HUES64 (cell line): ENCODE measurements around the gene MBD3L2B.
"Not testable (repeated sequence)": the region's sequence is repeated elsewhere in the genome, so short reads cannot be mapped to it uniquely, and the experiment has no call there.

ENCODE experiments used
- H3K27ac ChIP-seq: 2 replicates; pipeline ENCODE4 v1.7.0; 2013; ENCODE audit warnings: low read depth, low read length, inconsistent platforms
- H3K27me3 ChIP-seq: 2 replicates; pipeline ENCODE4 v1.6.1; 2013; ENCODE audit warnings: mild to moderate bottlenecking, low read length; ENCODE audit not compliant: insufficient read depth
- H3K36me3 ChIP-seq: 2 replicates; pipeline ENCODE4 v1.6.1; 2013; ENCODE audit warnings: mild to moderate bottlenecking, low read length; ENCODE audit not compliant: insufficient read depth
- H3K4me1 ChIP-seq: 2 replicates; pipeline ENCODE4 v1.6.1; 2013; ENCODE audit warnings: mild to moderate bottlenecking, low read length, moderate library complexity; ENCODE audit not compliant: insufficient read depth
- H3K4me3 ChIP-seq: 2 replicates; pipeline ENCODE4 v1.5.1; 2013; ENCODE audit warnings: mild to moderate bottlenecking, low read length, moderate library complexity
- H3K9ac ChIP-seq: 2 replicates; pipeline ENCODE4 v1.6.1; 2013; ENCODE audit warnings: mild to moderate bottlenecking, low read depth, low read length
- H3K9me3 ChIP-seq: 2 replicates; pipeline ENCODE4 v1.6.1; 2013; ENCODE audit warnings: low read depth, low read length; ENCODE audit not compliant: insufficient read depth
- WGBS: fragments of 150-250, 120-280 bp; methylation state at CpG from one replicate; pipeline ENCODE4 v1.1.7; 2013; ENCODE audit warnings: missing lambda C conversion rate; 5-methylcytosine and 5-hydroxymethylcytosine counted together

Gene MBD3L2B

DNA sequence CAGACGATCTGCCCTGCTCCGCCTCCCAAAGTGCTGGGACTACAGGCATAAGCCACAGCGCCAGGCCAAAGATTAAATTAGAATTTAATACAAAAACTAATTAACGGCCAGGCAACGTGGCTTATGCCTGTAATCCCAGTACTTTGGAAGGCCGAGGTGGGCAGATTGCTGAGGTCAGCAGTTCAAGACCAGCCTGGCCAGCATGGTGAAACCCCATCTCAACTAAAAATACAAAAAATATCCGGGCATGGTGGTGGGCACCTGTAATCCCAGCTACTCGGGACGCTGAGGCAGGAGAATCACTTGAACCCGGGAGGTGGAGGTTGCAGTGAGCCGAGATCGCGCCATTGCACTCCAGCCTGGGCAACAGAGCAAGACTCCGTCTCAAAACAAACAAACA is 34.4 kb upstream of the MBD3L2B start:
- not testable (repeated sequence) for H3K36me3 ChIP-seq, H3K9ac ChIP-seq, H3K27ac ChIP-seq, H3K4me3 ChIP-seq, H3K27me3 ChIP-seq, H3K9me3 ChIP-seq, H3K4me1 ChIP-seq
- WGBS = 94% methylated on average over 9 of the region's 14 CpGs

DNA sequence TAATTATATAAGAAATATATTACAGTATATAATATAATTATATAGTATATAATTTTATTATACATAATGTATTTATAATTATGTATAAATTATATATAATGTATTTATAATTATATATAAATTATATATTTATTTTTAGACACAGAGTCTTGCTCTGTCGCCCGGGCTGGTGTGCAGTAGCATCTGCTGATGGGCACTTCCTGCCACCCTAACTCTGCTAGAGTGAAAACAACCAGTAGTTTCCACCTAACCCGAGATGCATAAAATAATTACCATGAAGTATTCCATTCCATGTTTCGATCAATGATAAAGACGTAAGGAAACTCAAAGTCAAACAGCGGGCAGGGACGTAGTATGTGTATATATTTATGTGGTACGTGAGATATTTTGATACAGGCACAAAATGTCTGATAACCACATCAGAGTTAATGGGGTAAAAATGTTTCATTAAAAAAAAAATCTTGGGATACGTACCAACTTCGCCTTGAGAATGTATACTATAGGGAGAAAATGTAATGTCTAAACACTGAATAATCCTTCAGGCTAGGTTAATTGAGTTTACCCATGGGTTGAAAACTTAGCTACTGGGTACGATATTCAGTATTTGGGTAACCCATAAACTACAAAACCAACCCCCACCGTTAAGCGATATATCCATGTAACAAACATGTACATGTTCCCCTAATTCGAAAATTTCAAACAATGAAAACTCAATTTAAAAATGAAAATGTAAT is 33.6 kb upstream of the MBD3L2B start:
- WGBS = 94% methylated on average over 5 of the region's 14 CpGs
- not testable (repeated sequence) for H3K4me3 ChIP-seq, H3K9me3 ChIP-seq, H3K27ac ChIP-seq, H3K9ac ChIP-seq, H3K36me3 ChIP-seq, H3K27me3 ChIP-seq, H3K4me1 ChIP-seq

DNA sequence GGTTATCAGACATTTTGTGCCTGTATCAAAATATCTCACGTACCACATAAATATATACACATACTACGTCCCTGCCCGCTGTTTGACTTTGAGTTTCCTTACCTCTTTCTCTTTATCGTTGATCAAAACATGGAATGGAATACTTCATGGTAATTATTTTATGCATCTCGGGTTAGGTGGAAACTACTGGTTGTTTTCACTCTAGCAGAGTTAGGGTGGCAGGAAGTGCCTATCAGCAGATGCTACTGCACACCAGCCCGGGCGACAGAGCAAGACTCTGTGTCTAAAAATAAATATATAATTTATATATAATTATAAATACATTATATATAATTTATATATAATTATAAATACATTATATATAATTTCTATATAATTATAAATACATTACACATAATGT is 31.7 kb upstream of the MBD3L2B start:
- not testable (repeated sequence) for H3K9me3 ChIP-seq, H3K4me1 ChIP-seq, H3K9ac ChIP-seq, H3K4me3 ChIP-seq, H3K27ac ChIP-seq, H3K27me3 ChIP-seq, H3K36me3 ChIP-seq
- 93% methylated on average over 4 of the region's 7 CpGs for WGBS

DNA sequence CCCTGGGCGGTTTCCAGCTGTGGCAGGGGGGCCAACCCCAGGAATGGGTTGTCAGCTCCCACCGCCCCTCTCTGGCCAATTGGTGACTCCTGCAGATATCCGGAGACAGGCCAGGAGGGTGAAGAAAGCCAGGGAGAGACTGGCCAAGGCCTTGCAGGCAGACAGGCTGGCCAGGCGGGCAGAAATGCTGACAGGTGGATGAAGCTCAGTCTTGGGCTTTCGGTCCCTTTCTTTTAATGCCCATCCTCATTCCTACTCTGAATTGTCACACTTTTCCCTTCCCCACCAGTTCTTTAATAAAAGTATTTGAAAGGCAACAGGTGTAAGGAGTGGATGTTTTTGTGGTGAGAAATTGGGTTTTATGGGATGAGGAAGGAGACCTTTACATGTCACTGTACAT is 30.2 kb upstream of the MBD3L2B start:
- H3K9me3 ChIP-seq, H3K36me3 ChIP-seq, H3K9ac ChIP-seq, H3K4me1 ChIP-seq, H3K4me3 ChIP-seq, H3K27me3 ChIP-seq, H3K27ac ChIP-seq: not testable (repeated sequence)
- no CpG with 5 or more reads among the region's 5 CpGs for WGBS

DNA sequence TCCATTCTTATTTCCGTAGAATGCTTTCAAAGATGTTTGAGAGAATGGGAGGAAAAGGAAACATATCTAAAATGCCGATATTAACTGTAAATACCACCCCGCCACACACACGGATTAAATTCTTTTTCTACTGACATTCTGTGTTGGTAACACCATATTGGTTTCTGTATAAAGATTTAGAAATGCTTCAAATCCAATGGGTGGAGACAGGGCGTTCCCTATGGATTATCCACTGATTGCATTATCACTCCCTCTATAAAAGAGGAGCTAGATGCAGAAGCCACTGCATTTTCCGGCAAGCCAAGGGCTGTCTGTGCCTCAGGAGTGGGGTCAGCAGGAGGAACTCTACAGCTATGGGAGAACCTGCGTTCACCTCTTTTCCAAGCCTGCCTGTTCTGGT is 27.8 kb upstream of the MBD3L2B start, which contains the start of gene MBD3L2:
Gene MBD3L2, plus strand, starts transcription at position 301 of the 400 bp plus-strand sequence. Its CDS starts 53 bp downstream, at position 354.
- no CpG with 5 or more reads among the region's 7 CpGs for WGBS
- not testable (repeated sequence) for H3K4me3 ChIP-seq, H3K9me3 ChIP-seq, H3K27me3 ChIP-seq, H3K27ac ChIP-seq, H3K9ac ChIP-seq, H3K4me1 ChIP-seq, H3K36me3 ChIP-seq

DNA sequence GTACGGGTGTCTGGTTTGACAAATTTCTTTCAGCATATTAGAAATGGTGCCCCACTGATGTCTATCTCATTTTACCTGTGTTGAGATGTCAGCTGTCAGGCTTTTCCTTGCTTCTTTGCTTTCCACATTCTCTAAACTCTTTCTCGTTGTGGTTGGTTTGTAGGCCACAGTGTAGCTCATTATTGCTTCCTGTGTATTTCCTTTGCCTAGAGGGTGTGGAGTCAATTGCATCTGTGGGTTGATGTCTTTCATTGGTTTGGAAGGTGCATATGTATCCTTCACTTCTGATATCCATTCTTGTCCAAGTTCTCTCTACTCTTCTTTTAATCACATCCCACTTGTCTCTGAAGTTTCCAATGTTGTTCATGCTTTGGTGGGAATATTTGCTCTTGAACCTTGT is 20.3 kb upstream of the MBD3L2B start:
- not testable (repeated sequence) for H3K4me3 ChIP-seq, H3K27ac ChIP-seq, H3K27me3 ChIP-seq, H3K36me3 ChIP-seq, H3K4me1 ChIP-seq, H3K9me3 ChIP-seq, H3K9ac ChIP-seq
- WGBS = no CpG with 5 or more reads among the region's 2 CpGs

DNA sequence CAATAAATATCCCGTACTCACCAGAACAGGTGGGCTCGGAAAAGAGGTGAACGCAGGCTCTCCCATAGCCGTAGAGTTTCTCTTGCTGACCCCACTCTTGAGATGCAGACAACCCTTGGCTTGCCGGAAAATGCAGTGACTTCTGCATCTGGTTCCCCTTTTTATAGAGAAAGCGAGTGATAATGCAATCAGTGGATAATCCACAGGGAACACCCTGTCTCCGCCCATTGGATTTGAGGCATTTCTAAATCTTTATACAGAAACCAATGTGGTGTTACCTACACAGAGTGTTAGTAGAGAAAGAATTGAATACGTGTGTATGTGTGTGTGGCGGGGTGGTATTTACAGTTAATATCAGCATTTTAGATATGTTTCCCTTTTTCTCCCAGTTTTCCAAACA is 18.8 kb upstream of the MBD3L2B start, which contains the start of gene MBD3L4:
Gene MBD3L4, minus strand, starts transcription at position 101 of the 400 bp plus-strand sequence. Its CDS starts 35 bp downstream, at position 66.
- not testable (repeated sequence) for H3K4me3 ChIP-seq, H3K9me3 ChIP-seq, H3K36me3 ChIP-seq, H3K27me3 ChIP-seq, H3K9ac ChIP-seq, H3K27ac ChIP-seq, H3K4me1 ChIP-seq
- no CpG with 5 or more reads among the region's 9 CpGs for WGBS

DNA sequence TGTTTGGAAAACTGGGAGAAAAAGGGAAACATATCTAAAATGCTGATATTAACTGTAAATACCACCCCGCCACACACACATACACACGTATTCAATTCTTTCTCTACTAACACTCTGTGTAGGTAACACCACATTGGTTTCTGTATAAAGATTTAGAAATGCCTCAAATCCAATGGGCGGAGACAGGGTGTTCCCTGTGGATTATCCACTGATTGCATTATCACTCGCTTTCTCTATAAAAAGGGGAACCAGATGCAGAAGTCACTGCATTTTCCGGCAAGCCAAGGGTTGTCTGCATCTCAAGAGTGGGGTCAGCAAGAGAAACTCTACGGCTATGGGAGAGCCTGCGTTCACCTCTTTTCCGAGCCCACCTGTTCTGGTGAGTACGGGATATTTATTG is 9.0 kb upstream of the MBD3L2B start, which contains the start of gene MBD3L5:
Gene MBD3L5, plus strand, starts transcription at position 301 of the 400 bp plus-strand sequence. Its CDS starts 34 bp downstream, at position 335.
- H3K9me3 ChIP-seq, H3K4me3 ChIP-seq, H3K27me3 ChIP-seq, H3K27ac ChIP-seq, H3K4me1 ChIP-seq, H3K9ac ChIP-seq, H3K36me3 ChIP-seq: not testable (repeated sequence)
- WGBS = no CpG with 5 or more reads among the region's 9 CpGs

DNA sequence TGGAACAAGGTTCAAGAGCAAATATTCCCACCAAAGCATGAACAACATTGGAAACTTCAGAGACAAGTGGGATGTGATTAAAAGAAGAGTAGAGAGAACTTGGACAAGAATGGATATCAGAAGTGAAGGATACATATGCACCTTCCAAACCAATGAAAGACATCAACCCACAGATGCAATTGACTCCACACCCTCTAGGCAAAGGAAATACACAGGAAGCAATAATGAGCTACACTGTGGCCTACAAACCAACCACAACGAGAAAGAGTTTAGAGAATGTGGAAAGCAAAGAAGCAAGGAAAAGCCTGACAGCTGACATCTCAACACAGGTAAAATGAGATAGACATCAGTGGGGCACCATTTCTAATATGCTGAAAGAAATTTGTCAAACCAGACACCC is 7.6 kb upstream of the MBD3L2B start:
- not testable (repeated sequence) for H3K36me3 ChIP-seq, H3K4me1 ChIP-seq, H3K9ac ChIP-seq, H3K27me3 ChIP-seq, H3K4me3 ChIP-seq, H3K9me3 ChIP-seq, H3K27ac ChIP-seq
- no CpG with 5 or more reads among the region's 1 CpG for WGBS

DNA sequence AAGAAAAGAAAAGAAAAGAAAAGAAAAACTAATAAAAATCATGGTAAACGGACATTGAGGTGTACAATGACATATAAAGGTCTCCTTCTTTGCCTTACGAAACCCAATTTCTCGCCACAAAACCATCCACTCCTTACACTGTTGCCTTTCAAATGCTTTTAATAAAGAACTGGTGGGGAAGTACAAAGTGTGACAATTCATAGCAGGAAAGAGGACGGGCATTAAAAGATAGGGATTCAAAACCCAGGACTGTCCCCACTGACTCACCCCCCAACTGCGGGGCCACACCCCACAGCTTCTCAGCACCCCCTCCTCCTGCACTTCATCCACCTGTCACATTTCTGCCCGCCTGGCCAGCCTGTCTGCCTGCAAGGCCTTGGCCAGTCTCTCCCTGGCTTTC is 2.4 kb downstream of the MBD3L2B start:
- no peaks in the 10 kb centered on the region for H3K27me3 ChIP-seq
- no peaks in the 10 kb centered on the region for H3K36me3 ChIP-seq
- no peak overlapping the region for H3K4me3 ChIP-seq
- H3K9ac ChIP-seq = no peak overlapping the region
- 78% methylated on average over 3 of the region's 6 CpGs for WGBS
- peaks cover 42% of the 10 kb centered on the region for H3K9me3 ChIP-seq
- H3K4me1 ChIP-seq = no peaks in the 10 kb centered on the region
- H3K27ac ChIP-seq = no peak overlapping the region

DNA sequence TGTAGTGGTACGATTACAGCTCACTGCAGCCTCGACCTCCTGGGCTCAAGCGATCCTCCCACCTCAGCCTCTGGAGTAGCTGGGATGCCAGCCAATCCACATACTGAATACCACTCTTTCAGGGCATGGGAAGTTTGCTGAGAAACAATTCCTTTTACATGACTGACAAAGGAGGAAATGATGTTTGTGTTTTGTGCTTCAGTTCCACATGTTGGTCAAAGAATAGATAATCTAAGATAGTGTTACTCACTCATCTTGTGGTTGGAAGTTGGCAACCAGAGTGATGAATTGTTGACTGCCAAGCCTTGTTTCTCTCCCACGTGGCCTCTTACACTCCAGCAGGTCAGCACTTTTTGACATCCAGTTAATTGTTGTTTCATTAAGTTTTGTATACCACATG is 7.6 kb downstream of the MBD3L2B start:
- H3K9me3 ChIP-seq = peaks cover 72% of the 10 kb centered on the region
- H3K36me3 ChIP-seq = no peaks in the 10 kb centered on the region
- no peak overlapping the region for H3K9ac ChIP-seq
- no peak overlapping the region for H3K4me3 ChIP-seq
- no peaks in the 10 kb centered on the region for H3K4me1 ChIP-seq
- no peaks in the 10 kb centered on the region for H3K27me3 ChIP-seq
- no peak overlapping the region for H3K27ac ChIP-seq
- WGBS = 67% methylated on average over 4 of the region's 4 CpGs
